Hematopoietic multipotent progenitor cell (in vitro differentiated cells): ENCODE data around the gene RCOR1. TPM values are rescaled to one million over a fixed set of nuclear protein-coding genes. Genes with fewer than 3 reads are reported as not detected.
"Not testable (repeated sequence)": the region's sequence is repeated elsewhere in the genome, so short reads cannot be mapped to it uniquely, and the experiment has no call there.

Experiments
- DNase-seq, 3 donors: peaks; one replicate each; pipeline ENCODE4 v3.0.0-alpha.2; 2011 to 2015; ENCODE audit warnings: low read depth in 2 of 3, low spot score in 2 of 3
- total RNA-seq: library from RNA; depleted of rRNA; stranded (reverse); fragments of >200 nt; gene quantifications from one replicate; pipeline ENCODE4 v1.2.3, GENCODE V29; 2012

The RCOR1 gene
- total RNA-seq, 1 donor: 13.5 TPM

DNA sequence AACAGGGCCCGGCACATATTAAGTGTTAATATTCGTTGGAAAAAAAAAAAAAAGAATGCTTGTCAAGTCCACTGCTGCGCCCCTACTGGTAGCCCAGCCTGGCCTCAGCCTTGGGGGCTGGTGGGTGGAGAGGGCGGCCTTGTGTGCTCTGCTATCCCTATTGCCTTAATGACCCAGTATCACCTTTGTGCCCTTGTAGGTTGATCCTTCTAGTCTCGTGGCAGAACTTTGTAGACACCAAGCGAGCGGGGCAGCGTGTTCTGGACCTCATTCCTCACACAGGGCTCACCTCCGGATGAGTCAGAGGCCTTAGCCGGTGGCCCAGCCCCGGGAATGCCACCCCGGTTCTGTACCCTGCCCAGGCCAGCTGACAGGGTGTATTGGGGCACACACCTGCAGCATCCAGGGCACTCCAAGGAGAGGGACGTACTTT, 1.8 kb upstream of the RCOR1 start:
- DNase-seq: peak in 1 of 3 donors; percentile 47

DNA sequence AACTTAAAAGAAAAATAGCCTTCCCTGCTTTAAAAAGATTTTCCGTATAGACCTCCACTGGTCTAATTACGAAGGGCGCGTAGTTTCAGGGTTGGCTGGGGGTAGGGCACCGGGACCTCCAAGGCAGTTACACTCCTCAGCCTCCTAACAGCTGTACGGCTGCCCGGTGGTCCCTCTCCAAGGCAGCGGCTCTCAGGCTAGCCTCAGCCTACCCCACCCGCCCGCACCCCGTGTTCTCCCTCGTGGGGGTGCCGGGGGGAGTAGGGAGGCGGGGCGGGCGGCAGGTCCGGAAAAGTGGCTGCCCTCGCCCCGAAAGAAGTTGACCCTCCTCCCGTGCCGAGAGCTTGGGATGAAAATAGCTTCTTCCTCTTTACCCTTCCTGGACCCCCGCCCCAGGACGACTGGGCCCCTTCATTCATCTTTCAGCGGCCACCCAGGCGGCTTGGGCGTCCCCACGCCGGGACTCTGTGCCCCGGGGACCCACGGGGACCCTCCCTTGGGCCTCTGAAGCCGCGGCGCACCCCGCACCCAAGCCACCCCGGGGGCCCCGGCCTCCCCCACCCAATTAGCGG, 991 bp upstream of the RCOR1 start:
- DNase-seq: peak; percentile 17 to 65 (median 50)

DNA sequence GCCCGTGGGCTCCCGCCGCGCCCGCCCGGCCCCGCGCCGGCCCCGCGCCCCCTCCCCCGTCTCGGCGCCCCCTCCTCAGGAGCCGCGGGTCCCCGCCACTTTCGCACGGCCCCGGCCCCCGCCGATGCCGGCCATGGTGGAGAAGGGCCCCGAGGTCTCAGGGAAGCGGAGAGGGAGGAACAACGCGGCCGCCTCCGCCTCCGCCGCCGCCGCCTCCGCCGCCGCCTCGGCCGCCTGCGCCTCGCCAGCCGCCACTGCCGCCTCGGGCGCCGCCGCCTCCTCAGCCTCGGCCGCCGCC, 263 bp downstream of the RCOR1 start:
- DNase-seq: no peak

DNA sequence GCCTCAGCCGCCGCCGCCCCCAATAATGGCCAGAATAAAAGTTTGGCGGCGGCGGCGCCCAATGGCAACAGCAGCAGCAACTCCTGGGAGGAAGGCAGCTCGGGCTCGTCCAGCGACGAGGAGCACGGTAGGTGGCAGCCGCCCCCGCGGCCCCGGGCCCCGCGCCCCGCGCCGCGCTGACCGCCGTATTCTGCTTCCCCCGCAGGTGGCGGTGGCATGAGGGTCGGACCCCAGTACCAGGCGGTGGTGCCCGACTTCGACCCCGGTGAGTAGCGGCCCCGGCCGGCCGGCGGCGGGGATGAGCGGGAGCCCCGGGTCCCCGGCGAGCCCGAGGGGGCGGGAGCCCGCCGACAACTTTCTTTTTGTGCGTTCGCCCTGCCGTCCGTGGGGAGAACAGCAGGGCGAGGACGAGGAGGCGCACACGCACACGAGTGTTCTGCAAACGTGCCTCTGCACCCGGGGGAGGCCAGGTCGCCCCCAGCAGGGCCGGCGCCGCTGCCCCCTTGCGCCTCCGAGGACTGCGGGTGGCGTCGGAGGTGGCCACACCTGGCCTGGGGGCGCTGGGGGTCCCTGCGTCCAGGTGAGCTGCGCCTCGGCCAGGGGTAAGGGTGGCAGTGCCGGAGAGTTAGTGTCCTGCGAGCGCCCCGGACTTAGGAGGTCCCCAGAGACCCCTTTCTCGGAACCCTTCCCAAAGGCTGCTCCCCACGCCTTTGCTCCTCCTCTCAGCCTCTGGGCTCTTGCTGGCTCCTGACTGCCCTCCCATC, 794 bp downstream of the RCOR1 start:
- DNase-seq: peak; percentile 19 to 70 (median 65)

DNA sequence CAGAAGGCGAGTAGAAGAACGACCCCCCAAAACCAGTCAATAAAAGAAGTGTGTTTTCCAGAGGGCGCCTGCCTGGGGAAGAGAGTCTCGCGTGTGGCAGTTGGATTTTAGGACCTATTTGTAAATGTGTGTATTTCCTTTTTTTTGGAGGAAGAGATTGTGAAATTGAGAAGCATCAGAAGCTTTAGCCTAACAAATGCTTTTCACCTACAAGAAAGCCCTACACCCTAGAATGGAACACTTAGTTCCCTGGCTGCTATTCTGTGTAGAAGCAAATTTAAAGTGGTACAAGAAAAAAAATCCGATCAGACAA, 1.3 kb downstream of the RCOR1 start:
- DNase-seq: no peak

- peak in 2 of 3 donors; percentile 72 to 83 for DNase-seq
Observed at GRCh38 chr14:102594514-102595175, 2.2 kb downstream of the RCOR1 start.

DNA sequence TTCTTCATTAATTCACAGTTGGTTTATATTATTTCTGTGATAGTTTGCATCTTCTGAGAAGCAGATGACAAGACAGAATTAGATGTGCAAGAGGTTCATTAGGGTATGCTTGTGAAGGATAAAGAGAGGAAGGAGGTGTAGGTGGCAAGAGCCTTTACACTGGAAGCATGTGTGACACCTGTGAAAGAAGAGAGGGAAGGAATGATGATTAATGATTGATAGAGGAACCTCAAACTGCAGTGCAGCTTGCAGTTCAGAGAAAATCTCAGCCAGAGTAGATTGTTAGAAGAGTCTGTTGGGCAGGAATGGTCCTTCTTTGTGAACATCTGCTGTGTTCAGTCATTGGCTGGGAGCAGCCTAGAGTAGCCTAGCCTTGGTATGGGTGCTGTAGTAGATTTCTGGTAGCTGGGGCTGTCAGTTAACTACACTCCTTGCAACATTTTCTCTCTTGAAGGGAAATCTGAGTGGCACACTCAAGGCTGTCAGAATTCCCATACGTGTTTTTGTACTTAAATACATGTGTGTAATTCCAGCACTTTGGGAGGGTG, 9.0 kb downstream of the RCOR1 start:
- DNase-seq: no peak

DNA sequence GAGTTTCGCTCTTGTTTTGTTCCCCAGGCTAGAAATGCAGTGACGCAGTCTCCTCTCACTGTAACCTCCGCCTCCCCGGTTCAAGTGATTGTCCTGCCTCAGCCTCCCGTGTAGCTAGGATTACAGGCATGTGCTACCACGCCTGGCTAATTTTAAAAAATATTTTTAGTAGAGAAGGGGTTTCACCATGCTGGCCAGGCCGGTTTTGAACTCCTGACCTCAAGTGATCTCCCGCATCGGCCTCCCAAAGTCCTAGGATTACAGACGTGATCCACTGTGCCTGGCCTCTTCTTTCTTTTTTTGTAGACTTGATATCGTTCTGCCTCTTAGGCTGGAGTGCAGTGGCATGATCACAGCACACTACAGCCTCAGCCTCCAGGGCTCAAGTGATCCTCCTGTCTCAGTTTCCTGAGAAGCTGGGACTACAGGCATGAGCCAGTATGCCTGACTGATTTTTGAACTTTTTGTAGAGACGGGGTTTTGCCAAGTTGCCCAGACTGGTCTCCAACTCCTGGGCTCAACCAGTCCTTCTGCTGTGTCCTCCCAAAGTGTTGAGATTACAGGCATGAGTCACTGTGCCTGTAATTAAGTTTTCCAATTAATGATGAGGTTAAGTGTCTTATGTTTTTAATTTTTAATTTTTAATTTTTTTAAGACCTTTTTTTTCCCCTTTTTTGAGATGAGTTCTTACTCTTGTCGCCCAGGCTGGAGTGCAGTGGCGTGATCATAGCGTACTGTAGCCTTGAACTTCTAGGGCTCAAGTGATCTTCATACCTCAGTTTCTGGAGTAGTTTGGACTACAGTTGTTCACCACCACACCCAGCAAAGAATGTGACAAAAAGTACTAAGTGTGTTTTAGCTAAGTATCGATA, 10.2 kb downstream of the RCOR1 start:
- no peak for DNase-seq

GRCh38 chr14:102603293-102603907, 11.0 kb downstream of the RCOR1 start:
- DNase-seq: no peak

- no peak for DNase-seq
Observed at GRCh38 chr14:102604183-102604582, 11.7 kb downstream of the RCOR1 start.

GRCh38 chr14:102605029-102605428, 12.6 kb downstream of the RCOR1 start:
- DNase-seq: no peak

- DNase-seq: no peak
Observed at GRCh38 chr14:102606296-102606695, 13.8 kb downstream of the RCOR1 start.

- no peak for DNase-seq
Observed at GRCh38 chr14:102608064-102608446, 15.6 kb downstream of the RCOR1 start.

DNA sequence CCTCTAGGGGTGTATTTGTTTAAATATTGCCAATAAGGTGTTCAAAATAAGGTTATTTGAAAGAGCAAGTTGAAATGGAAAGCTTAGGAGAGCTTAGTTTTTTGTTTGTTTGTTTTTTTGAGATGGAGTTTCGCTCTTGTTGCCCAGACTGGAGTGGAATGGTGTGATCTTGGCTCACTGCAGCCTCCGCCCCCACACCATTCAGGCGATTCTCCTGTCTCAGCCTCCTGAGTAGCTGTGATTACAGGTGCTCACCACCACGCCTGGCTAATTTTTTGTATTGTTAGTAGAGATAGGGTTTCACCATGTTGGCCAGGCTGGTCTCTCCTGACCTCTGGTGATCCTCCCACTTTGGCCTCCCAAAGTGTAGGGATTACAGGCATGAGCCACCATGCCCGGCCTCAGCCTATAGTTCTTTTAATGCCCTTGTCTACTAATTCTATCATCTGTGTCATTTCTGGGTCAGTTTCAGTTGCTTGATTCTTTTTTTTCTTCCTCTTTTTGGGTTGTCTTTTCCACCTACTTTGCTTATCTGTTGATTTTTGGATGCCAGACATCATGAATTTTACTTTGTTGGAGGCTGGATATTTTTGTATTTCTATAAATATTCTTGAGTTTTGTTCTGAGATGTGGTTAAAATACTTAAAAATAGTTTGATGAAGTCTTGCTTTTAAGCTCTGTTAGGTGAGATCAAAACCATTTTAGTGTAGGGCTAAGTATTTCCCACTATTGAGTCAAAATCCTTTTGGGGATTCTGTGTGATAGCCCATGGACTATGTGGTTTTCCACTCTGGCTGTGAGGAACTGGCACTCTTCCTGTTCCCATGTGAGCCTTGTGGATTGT, 18.7 kb downstream of the RCOR1 start:
- no peak for DNase-seq

- no peak for DNase-seq
Observed at GRCh38 chr14:102616318-102616717, 23.9 kb downstream of the RCOR1 start.

DNA sequence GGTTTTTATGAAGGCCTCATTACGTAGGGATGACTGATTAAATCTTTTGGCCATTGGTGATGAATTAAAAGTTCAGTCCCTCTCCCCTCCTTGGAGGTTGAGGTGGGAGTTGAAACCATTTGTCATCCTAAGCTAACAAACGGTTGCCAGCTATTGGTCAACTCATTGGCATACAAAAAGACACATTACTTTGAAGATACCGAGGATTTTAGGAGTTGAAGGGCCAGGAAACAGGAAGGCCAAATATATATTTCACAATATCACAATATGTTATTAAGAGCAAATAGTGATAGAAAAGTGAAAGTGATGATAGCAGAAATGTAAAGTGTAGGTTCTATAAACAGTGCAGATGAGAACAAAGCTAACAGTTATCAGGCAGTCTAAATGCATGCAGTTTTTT, 24.4 kb downstream of the RCOR1 start:
- DNase-seq: no peak

- not testable (repeated sequence) for DNase-seq
Observed at GRCh38 chr14:102619012-102619411, 26.6 kb downstream of the RCOR1 start.

- no peak for DNase-seq
Observed at GRCh38 chr14:102620413-102620812, 28.0 kb downstream of the RCOR1 start.

- DNase-seq: peak in 1 of 3 donors; percentile 60
Observed at GRCh38 chr14:102622262-102622885, 29.9 kb downstream of the RCOR1 start.
